ENCODE data around the gene ST3GAL2. TPM values are rescaled to one million over a fixed set of nuclear protein-coding genes. Genes with fewer than 3 reads are reported as not detected.

ST3GAL2 gene
- total and polyA plus RNA-seq, 2 donors (not counting 1 experiment from before 2014, with no cell fraction given): 18.2 to 71.3 TPM

DNA sequence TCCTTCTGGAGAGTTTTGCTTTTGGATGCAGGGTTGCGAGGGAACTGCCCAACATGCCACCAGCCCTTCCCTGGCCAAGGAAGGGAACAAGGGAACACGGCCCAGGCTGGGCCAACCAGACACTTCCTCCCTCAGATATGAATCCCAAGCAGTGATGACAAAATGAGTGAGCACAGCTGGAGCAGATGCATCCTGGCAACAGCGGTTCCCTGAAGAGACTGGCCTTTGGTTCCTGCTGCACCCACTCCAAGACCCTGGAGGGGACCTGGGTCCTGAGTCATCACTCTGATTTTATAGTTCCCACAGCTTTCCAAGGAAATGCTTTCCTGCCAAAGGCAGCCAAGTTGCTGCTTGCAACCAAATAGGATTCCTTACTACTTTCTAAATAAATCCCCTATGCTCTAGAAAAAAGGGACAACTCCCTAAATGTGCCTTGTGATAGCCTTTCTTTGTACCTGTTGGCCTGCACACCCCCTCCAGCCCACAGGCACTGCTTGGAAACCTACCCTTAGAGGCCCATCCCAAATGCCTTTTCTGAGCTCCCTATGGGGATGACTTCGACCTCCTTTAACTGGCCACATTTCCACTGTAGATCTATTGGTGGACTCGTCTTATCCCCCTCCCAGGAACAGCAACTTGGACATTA is 5.3 kb downstream of the ST3GAL2 start:
- H3K27ac ChIP-seq (ENCODE audit: low read length in 2 of 2): peak overlapping the region; percentile 76 to 100
- peaks cover 79 to 86% of the 10 kb centered on the region in 2 donors for H3K4me1 ChIP-seq (ENCODE audit: control insufficient read depth in 2 of 2, insufficient read depth in 2 of 2, low read length in 2 of 2)
- Mint-ChIP-seq H3K27ac (peak overlapping the region; percentile 88), H3K27me3 (no peaks in the 10 kb centered on the region), H3K4me3 (peak overlapping the region; percentile 79), H3K4me1 (peaks cover 83% of the 10 kb centered on the region), H3K9me3 (ENCODE audit: insufficient read depth) (no peaks in the 10 kb centered on the region)
- WGBS (ENCODE audit: insufficient coverage): 51% methylated on average over 4 of the region's 5 CpGs
- no peak overlapping the region for H3K4me3 ChIP-seq (ENCODE audit: control extremely low read depth in 1 of 5, extremely low read depth in 1 of 5, insufficient read depth in 1 of 5, low read depth in 2 of 5, low read length in 4 of 5)
- H4K20me1 ChIP-seq (ENCODE audit: control insufficient read depth, insufficient read depth, low read length, poor library complexity, severe bottlenecking): peaks cover 19% of the 10 kb centered on the region
- no peaks in the 10 kb centered on the region for H3K9me3 ChIP-seq (ENCODE audit: control extremely low read depth in 1 of 3, control insufficient read depth in 2 of 3, insufficient read depth in 1 of 3, low read length in 2 of 3)
- ChIA-PET POLR2A (interaction anchor here (1.0 to 1.5 kb wide), 4 partner anchors 21 to 53 kb away, joined by 3 to 7 read pairs (median 6); partner anchors contain the start of gene FCSK), CTCF (interaction anchor here (1.1 to 1.6 kb wide), 5 partner anchors 15 to 61 kb away, joined by 3 to 9 read pairs (median 4); partner anchors contain the start of gene FCSK)
- no peak for ATAC-seq (ENCODE audit: low read depth)
- DNase-seq: peak; percentile 5
- TF ChIP-seq, protein P1, sequence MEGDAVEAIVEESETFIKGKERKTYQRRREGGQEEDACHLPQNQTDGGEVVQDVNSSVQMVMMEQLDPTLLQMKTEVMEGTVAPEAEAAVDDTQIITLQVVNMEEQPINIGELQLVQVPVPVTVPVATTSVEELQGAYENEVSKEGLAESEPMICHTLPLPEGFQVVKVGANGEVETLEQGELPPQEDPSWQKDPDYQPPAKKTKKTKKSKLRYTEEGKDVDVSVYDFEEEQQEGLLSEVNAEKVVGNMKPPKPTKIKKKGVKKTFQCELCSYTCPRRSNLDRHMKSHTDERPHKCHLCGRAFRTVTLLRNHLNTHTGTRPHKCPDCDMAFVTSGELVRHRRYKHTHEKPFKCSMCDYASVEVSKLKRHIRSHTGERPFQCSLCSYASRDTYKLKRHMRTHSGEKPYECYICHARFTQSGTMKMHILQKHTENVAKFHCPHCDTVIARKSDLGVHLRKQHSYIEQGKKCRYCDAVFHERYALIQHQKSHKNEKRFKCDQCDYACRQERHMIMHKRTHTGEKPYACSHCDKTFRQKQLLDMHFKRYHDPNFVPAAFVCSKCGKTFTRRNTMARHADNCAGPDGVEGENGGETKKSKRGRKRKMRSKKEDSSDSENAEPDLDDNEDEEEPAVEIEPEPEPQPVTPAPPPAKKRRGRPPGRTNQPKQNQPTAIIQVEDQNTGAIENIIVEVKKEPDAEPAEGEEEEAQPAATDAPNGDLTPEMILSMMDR (IDR thresholded peaks at IDR 0.05): no peak
- TF ChIP-seq EZH2 (IDR thresholded peaks at IDR 0.05; ENCODE audit: borderline replicate concordance, insufficient read depth, low read depth, low read length, poor library complexity, severe bottlenecking): no peak
- H2AFZ ChIP-seq (ENCODE audit: insufficient read depth, low read depth, low read length, poor library complexity, severe bottlenecking): no peak overlapping the region
- H3K79me2 ChIP-seq (ENCODE audit: control insufficient read depth, insufficient read depth, low read length): peaks cover 60% of the 10 kb centered on the region
- no peaks in the 10 kb centered on the region for H3K27me3 ChIP-seq (replicated peaks in 1 of 4; ENCODE audit: control extremely low read depth in 1 of 4, control insufficient read depth in 3 of 4, insufficient read depth in 4 of 4, low read length in 3 of 4)
- no peak overlapping the region for H3K9ac ChIP-seq (ENCODE audit: low read length)
- H3K36me3 ChIP-seq (replicated peaks in 1 of 2; ENCODE audit: control extremely low read depth in 1 of 2, control insufficient read depth in 1 of 2, extremely low read depth in 1 of 2, insufficient read depth in 2 of 2, low read length in 1 of 2): peaks cover 0 to 2% of the 10 kb centered on the region in 2 experiments
- peak overlapping the region; percentile 66 for H3K4me2 ChIP-seq (replicated peaks; ENCODE audit: low read depth, low read length, poor library complexity, severe bottlenecking)
- intact Hi-C loops (cut with micrococcal nuclease): no loop called here

All from B cell (primary cell).